Measurements from ENCODE around the gene GATA1.

The GATA1 gene

DNA sequence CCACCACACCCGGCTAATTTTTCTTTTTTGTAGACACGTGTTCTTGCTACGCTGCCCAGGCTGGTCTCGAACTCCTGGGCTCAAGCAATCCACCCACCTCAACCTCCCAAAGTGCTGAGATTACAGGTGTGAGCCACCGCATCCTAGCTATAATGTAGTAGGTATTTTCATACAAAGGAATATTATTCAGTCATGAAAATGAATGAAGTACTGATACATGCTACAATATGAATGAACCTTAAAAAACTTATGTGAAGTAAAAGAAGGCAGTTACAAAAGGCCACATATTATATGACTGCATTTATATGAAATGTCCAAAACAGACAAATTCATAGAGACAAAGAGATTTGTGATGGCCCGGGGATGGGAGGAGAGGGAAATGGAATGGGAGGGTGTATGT, 4.7 kb upstream of the GATA1 start:
- H3K9ac ChIP-seq (ENCODE audit: low read length), result no peak overlapping the region
- no peaks in the 10 kb centered on the region for H3K79me2 ChIP-seq (ENCODE audit: low read length)
- TF ChIP-seq EZH2 (optimal IDR thresholded peaks at IDR 0.05; ENCODE audit: low read depth, low read length), result no peak
- no peaks in the 10 kb centered on the region for H3K4me1 ChIP-seq (ENCODE audit: low read length)
- no peaks in the 10 kb centered on the region for H3F3A ChIP-seq (ENCODE audit: insufficient read depth, low read length)
- H3K9me2 ChIP-seq (replicated peaks; ENCODE audit: insufficient read depth, low read length), result no peaks in the 10 kb centered on the region
- no peak overlapping the region for H3K4me3 ChIP-seq (ENCODE audit: low read length)
- no peak overlapping the region for H3K4me2 ChIP-seq (ENCODE audit: low read depth, low read length)
- no peak overlapping the region for H3K27ac ChIP-seq (ENCODE audit: low read length)
- no peaks in the 10 kb centered on the region for H3K36me3 ChIP-seq (replicated peaks; ENCODE audit: insufficient read depth, low read length)
- no peak for DNase-seq
- no peaks in the 10 kb centered on the region for H4K20me1 ChIP-seq (ENCODE audit: insufficient read depth, low read length)
- no peaks in the 10 kb centered on the region for H3K27me3 ChIP-seq (replicated peaks; ENCODE audit: insufficient read depth, low read length)
- H3K9me3 ChIP-seq (replicated peaks; ENCODE audit: insufficient read depth, low read length), result no peaks in the 10 kb centered on the region
- no peak overlapping the region for H2AFZ ChIP-seq (ENCODE audit: low read length)

DNA sequence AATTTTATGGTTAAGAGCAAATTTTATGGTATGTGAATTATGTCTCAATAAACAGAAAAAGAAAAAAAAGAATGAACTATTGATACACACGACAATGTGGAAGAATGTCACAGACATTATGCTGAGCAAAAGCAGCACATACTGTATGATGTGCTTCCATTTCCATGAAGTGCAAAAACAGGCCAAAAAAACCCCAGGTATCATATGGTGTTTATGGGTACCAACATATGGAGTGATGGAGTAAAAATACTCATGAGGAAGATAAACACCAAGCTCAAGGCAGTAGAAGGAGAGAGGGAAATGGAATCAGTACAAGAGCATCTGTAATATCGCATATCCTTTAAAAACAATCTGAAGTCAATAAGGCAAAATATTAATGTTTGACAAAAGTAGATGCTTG, 4.2 kb upstream of the GATA1 start:
- Histone ChIP-seq H3K9me3 (replicated peaks; ENCODE audit: insufficient read depth, low read length) (no peaks in the 10 kb centered on the region), H3K9ac (ENCODE audit: low read length) (no peak overlapping the region), H3K4me1 (ENCODE audit: low read length) (no peaks in the 10 kb centered on the region), H3K79me2 (ENCODE audit: low read length) (no peaks in the 10 kb centered on the region), H3K4me2 (ENCODE audit: low read depth, low read length) (no peak overlapping the region), H4K20me1 (ENCODE audit: insufficient read depth, low read length) (no peaks in the 10 kb centered on the region), H3K9me2 (replicated peaks; ENCODE audit: insufficient read depth, low read length) (no peaks in the 10 kb centered on the region), H3K4me3 (ENCODE audit: low read length) (no peak overlapping the region), H3K36me3 (replicated peaks; ENCODE audit: insufficient read depth, low read length) (no peaks in the 10 kb centered on the region), H2AFZ (ENCODE audit: low read length) (no peak overlapping the region), H3K27me3 (replicated peaks; ENCODE audit: insufficient read depth, low read length) (no peaks in the 10 kb centered on the region), H3F3A (ENCODE audit: insufficient read depth, low read length) (no peaks in the 10 kb centered on the region), H3K27ac (ENCODE audit: low read length) (no peak overlapping the region)
- DNase-seq, result no peak
- TF ChIP-seq EZH2phosphoT487 (IDR thresholded peaks at IDR 0.05; ENCODE audit: low read length), result no peak

DNA sequence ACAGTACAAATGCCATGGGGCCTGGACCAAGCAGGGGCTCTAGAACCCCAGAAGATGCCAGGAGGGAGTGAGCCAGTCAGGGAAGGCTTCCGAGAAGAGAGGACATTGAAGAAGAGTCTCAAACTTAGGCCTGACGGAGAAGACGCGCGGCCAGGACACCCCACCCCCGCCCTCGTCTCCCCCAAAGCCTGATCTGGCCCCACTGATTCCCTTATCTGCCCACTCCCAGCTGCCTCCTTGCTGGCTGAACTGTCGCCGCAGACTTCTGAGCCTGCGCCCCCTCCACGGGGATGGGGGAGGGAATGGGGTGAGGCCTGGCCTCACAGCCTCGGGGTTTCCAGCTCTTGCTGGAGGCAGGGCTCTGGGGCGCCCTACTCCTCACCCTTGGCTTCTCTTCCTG, 3.6 kb upstream of the GATA1 start:
- no peaks in the 10 kb centered on the region for H3F3A ChIP-seq (ENCODE audit: insufficient read depth, low read length)
- no peaks in the 10 kb centered on the region for H3K9me3 ChIP-seq (replicated peaks; ENCODE audit: insufficient read depth, low read length)
- H3K9me2 ChIP-seq (replicated peaks; ENCODE audit: insufficient read depth, low read length), result no peaks in the 10 kb centered on the region
- H3K9ac ChIP-seq (ENCODE audit: low read length), result no peak overlapping the region
- no peaks in the 10 kb centered on the region for H3K27me3 ChIP-seq (replicated peaks; ENCODE audit: insufficient read depth, low read length)
- no peak overlapping the region for H3K27ac ChIP-seq (ENCODE audit: low read length)
- H4K20me1 ChIP-seq (ENCODE audit: insufficient read depth, low read length), result no peaks in the 10 kb centered on the region
- H3K4me2 ChIP-seq (ENCODE audit: low read depth, low read length), result no peak overlapping the region
- no peaks in the 10 kb centered on the region for H3K79me2 ChIP-seq (ENCODE audit: low read length)
- TF ChIP-seq EZH2 (optimal IDR thresholded peaks at IDR 0.05; ENCODE audit: low read depth, low read length) (no peak), CTCF (IDR thresholded peaks at IDR 0.05; ENCODE audit: low read length) (no peak), EZH2phosphoT487 (IDR thresholded peaks at IDR 0.05; ENCODE audit: low read length) (no peak)
- no peak for DNase-seq
- no peaks in the 10 kb centered on the region for H3K36me3 ChIP-seq (replicated peaks; ENCODE audit: insufficient read depth, low read length)
- no peaks in the 10 kb centered on the region for H3K4me1 ChIP-seq (ENCODE audit: low read length)
- no peak overlapping the region for H3K4me3 ChIP-seq (ENCODE audit: low read length)
- no peak overlapping the region for H2AFZ ChIP-seq (ENCODE audit: low read length)

- no peaks in the 10 kb centered on the region for H3K4me1 ChIP-seq (ENCODE audit: low read length)
- DNase-seq, result no peak
These were observed 1.7 kb upstream of the GATA1 start for GRCh38 chrX:48784726-48785125.

More at GRCh38 chrX:48784726-48785125, 1.7 kb upstream of the GATA1 start:
- H3K9ac ChIP-seq (ENCODE audit: low read length), result no peak overlapping the region
- no peaks in the 10 kb centered on the region for H3F3A ChIP-seq (ENCODE audit: insufficient read depth, low read length)
- no peaks in the 10 kb centered on the region for H3K27me3 ChIP-seq (replicated peaks; ENCODE audit: insufficient read depth, low read length)
- H3K4me3 ChIP-seq (ENCODE audit: low read length), result no peak overlapping the region
- no peak overlapping the region for H2AFZ ChIP-seq (ENCODE audit: low read length)
- no peaks in the 10 kb centered on the region for H3K9me3 ChIP-seq (replicated peaks; ENCODE audit: insufficient read depth, low read length)
- TF ChIP-seq EZH2 (optimal IDR thresholded peaks at IDR 0.05; ENCODE audit: low read depth, low read length) (no peak), CTCF (IDR thresholded peaks at IDR 0.05; ENCODE audit: low read length) (no peak), EZH2phosphoT487 (IDR thresholded peaks at IDR 0.05; ENCODE audit: low read length) (no peak)
- no peak overlapping the region for H3K27ac ChIP-seq (ENCODE audit: low read length)
- H4K20me1 ChIP-seq (ENCODE audit: insufficient read depth, low read length), result no peaks in the 10 kb centered on the region
- no peaks in the 10 kb centered on the region for H3K36me3 ChIP-seq (replicated peaks; ENCODE audit: insufficient read depth, low read length)
- no peak overlapping the region for H3K4me2 ChIP-seq (ENCODE audit: low read depth, low read length)
- H3K9me2 ChIP-seq (replicated peaks; ENCODE audit: insufficient read depth, low read length), result no peaks in the 10 kb centered on the region
- H3K79me2 ChIP-seq (ENCODE audit: low read length), result no peaks in the 10 kb centered on the region
